ENCODE data around the gene FRMD4B. TPM values are rescaled to one million over a fixed set of nuclear protein-coding genes. Genes with fewer than 3 reads are reported as not detected.

FRMD4B gene
- total and polyA plus RNA-seq, 10 of the 15 experiments (the other 5 are each of a cell fraction or from before 2014, with no cell fraction given): 3.9 to 11.4 (median 8.0) TPM

DNA sequence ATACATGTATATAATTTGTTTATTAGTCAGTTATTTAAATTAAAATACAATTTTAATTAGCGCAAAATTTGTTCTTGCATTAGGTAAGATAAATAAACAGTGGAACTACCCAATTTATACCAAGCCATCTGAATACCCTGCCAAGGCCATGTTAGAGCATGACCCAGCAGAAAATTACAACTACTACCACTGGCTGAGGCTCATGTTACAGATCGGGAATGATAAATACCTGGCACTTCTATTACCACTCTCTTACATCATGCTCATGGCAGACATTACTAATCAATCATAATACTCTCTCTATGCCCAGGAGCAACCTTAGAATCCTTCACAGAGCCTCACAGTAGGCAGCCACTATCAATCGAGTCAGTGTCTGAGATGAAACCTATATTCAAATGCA, 242.3 kb downstream of the FRMD4B start (continued):
- TF ChIP-seq, protein P1, sequence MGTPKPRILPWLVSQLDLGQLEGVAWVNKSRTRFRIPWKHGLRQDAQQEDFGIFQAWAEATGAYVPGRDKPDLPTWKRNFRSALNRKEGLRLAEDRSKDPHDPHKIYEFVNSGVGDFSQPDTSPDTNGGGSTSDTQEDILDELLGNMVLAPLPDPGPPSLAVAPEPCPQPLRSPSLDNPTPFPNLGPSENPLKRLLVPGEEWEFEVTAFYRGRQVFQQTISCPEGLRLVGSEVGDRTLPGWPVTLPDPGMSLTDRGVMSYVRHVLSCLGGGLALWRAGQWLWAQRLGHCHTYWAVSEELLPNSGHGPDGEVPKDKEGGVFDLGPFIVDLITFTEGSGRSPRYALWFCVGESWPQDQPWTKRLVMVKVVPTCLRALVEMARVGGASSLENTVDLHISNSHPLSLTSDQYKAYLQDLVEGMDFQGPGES (IDR thresholded peaks at IDR 0.05): no peak
- TF ChIP-seq, protein P2, sequence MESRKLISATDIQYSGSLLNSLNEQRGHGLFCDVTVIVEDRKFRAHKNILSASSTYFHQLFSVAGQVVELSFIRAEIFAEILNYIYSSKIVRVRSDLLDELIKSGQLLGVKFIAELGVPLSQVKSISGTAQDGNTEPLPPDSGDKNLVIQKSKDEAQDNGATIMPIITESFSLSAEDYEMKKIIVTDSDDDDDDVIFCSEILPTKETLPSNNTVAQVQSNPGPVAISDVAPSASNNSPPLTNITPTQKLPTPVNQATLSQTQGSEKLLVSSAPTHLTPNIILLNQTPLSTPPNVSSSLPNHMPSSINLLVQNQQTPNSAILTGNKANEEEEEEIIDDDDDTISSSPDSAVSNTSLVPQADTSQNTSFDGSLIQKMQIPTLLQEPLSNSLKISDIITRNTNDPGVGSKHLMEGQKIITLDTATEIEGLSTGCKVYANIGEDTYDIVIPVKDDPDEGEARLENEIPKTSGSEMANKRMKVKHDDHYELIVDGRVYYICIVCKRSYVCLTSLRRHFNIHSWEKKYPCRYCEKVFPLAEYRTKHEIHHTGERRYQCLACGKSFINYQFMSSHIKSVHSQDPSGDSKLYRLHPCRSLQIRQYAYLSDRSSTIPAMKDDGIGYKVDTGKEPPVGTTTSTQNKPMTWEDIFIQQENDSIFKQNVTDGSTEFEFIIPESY (IDR thresholded peaks at IDR 0.05): no peak
- TF ChIP-seq SUZ12 (IDR thresholded peaks at IDR 0.05; ENCODE audit: unreplicated experiment): no peak
- no peak for TF ChIP-seq NFYA (IDR thresholded peaks at IDR 0.05; ENCODE audit: borderline replicate concordance, low read depth, low read length)

DNA sequence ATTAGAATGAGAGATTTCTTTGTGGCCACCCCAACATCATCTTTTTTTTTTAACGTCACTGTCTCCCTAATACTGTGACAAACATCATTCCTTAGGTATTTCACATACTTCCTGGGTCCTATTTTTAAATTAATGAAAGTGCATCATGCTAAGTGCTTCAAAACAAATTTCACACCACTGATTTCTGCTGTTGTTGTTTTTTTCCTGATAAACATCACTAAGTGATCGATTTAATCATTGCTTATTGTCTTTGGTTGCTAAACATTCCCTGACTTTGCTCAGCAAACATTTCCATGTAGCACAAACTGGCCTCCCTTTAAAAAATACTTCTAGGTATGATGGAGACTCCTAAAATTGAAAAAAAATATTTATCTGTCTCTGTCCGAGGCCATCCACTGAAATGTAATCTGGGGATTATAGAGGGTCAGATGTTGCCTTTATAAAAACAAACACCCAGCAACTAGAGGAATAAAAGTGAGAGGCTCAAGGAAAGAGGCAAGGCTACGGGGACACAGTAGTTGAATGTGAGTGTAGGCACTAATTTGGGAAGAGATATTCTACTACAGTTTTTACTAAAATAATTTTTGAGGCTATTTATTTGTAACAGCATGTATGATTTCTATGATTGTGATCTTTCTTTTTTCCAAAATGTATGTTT, 243.0 kb downstream of the FRMD4B start:
- ChIA-PET SMC1A (ENCODE audit: uncharacterized antibody, unreplicated experiment) (no interaction called here), POLR2A (no interaction called here), CTCF (no interaction called here), RAD21 (ENCODE audit: unreplicated experiment) (no interaction called here)
- Histone ChIP-seq H3K27ac (ENCODE audit: control insufficient read depth, insufficient read depth) (no peak overlapping the region), H2AFZ (ENCODE audit: control insufficient read depth, low read depth, low read length) (no peak overlapping the region), H3K9me3 (replicated peaks; ENCODE audit: control insufficient read depth, insufficient read depth, low read length) (no peaks in the 10 kb centered on the region), H3K4me2 (ENCODE audit: control insufficient read depth, insufficient read depth) (no peak overlapping the region), H3K9ac (ENCODE audit: control insufficient read depth, insufficient read depth, low read length) (no peak overlapping the region), H3K4me1 (ENCODE audit: control insufficient read depth, insufficient read depth, low read length) (no peaks in the 10 kb centered on the region), H3K36me3 (ENCODE audit: control insufficient read depth in 2 of 2, insufficient read depth in 2 of 2, low read length in 1 of 2) (no peaks in the 10 kb centered on the region), H3K4me3 (no peak overlapping the region), H4K20me1 (ENCODE audit: control insufficient read depth, insufficient read depth) (no peaks in the 10 kb centered on the region), H3K27me3 (replicated peaks in 1 of 2; ENCODE audit: control insufficient read depth in 2 of 2, insufficient read depth in 2 of 2, low read length in 1 of 2) (no peaks in the 10 kb centered on the region), H3K79me2 (ENCODE audit: control insufficient read depth, insufficient read depth, low read length) (no peaks in the 10 kb centered on the region)
- no TSS peak for BruUV-seq (replicated peaks)
- intact Hi-C loops (cut with micrococcal nuclease; ENCODE audit: unreplicated experiment) (no loop called here), in situ Hi-C loops (cut with MboI) (no loop called here)
- FAIRE-seq (no peak), DNase-seq (ENCODE audit: low read depth, low spot score) (no peak), ATAC-seq (no peak)
- 7% methylated on average over 4 of the region's 4 CpGs for WGBS (ENCODE audit: insufficient coverage, insufficient replicate concordance, low lambda C conversion rate, missing lambda C conversion rate)
- TF ChIP-seq RCOR1 (conservative IDR thresholded peaks at IDR 0.05; ENCODE audit: low read depth, low read length): no peak
- no peak for TF ChIP-seq TCF3 (IDR thresholded peaks at IDR 0.05; ENCODE audit: borderline replicate concordance, insufficient read depth, low read depth, low read length)
- TF ChIP-seq, protein P3, sequence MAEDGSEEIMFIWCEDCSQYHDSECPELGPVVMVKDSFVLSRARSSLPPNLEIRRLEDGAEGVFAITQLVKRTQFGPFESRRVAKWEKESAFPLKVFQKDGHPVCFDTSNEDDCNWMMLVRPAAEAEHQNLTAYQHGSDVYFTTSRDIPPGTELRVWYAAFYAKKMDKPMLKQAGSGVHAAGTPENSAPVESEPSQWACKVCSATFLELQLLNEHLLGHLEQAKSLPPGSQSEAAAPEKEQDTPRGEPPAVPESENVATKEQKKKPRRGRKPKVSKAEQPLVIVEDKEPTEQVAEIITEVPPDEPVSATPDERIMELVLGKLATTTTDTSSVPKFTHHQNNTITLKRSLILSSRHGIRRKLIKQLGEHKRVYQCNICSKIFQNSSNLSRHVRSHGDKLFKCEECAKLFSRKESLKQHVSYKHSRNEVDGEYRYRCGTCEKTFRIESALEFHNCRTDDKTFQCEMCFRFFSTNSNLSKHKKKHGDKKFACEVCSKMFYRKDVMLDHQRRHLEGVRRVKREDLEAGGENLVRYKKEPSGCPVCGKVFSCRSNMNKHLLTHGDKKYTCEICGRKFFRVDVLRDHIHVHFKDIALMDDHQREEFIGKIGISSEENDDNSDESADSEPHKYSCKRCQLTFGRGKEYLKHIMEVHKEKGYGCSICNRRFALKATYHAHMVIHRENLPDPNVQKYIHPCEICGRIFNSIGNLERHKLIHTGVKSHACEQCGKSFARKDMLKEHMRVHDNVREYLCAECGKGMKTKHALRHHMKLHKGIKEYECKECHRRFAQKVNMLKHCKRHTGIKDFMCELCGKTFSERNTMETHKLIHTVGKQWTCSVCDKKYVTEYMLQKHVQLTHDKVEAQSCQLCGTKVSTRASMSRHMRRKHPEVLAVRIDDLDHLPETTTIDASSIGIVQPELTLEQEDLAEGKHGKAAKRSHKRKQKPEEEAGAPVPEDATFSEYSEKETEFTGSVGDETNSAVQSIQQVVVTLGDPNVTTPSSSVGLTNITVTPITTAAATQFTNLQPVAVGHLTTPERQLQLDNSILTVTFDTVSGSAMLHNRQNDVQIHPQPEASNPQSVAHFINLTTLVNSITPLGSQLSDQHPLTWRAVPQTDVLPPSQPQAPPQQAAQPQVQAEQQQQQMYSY (CRISPR knock-in tag; IDR thresholded peaks at IDR 0.05): no peak
- no peak for TF ChIP-seq RELA (IDR thresholded peaks at IDR 0.05; ENCODE audit: borderline replicate concordance, partially characterized antibody)
- TF ChIP-seq, protein P4, sequence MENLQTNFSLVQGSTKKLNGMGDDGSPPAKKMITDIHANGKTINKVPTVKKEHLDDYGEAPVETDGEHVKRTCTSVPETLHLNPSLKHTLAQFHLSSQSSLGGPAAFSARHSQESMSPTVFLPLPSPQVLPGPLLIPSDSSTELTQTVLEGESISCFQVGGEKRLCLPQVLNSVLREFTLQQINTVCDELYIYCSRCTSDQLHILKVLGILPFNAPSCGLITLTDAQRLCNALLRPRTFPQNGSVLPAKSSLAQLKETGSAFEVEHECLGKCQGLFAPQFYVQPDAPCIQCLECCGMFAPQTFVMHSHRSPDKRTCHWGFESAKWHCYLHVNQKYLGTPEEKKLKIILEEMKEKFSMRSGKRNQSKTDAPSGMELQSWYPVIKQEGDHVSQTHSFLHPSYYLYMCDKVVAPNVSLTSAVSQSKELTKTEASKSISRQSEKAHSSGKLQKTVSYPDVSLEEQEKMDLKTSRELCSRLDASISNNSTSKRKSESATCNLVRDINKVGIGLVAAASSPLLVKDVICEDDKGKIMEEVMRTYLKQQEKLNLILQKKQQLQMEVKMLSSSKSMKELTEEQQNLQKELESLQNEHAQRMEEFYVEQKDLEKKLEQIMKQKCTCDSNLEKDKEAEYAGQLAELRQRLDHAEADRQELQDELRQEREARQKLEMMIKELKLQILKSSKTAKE (IDR thresholded peaks at IDR 0.05; ENCODE audit: low read depth, poor library complexity, severe bottlenecking): no peak
- TF ChIP-seq KAT2A (conservative IDR thresholded peaks at IDR 0.05; ENCODE audit: control insufficient read depth, low read depth, low read length): no peak
- TF ChIP-seq, protein P5, sequence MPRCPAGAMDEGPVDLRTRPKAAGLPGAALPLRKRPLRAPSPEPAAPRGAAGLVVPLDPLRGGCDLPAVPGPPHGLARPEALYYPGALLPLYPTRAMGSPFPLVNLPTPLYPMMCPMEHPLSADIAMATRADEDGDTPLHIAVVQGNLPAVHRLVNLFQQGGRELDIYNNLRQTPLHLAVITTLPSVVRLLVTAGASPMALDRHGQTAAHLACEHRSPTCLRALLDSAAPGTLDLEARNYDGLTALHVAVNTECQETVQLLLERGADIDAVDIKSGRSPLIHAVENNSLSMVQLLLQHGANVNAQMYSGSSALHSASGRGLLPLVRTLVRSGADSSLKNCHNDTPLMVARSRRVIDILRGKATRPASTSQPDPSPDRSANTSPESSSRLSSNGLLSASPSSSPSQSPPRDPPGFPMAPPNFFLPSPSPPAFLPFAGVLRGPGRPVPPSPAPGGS (IDR thresholded peaks at IDR 0.05; ENCODE audit: borderline replicate concordance, insufficient read depth, low read depth, low read length, poor library complexity, severe bottlenecking): no peak
